HG02623 (cell line): ENCODE results near the gene HAS3.
"Not testable (repeated sequence)": the region's sequence is repeated elsewhere in the genome, so short reads cannot be mapped to it uniquely, and the experiment has no call there.

Experiments
- ATAC-seq: cut with Tn5 transposase; IDR thresholded peaks from one replicate; pipeline ENCODE4 v1.9.1; 2021; ENCODE audit warnings: moderate library complexity; ENCODE audit not compliant: unreplicated experiment

The HAS3 gene

GRCh38 chr16:69141014-69141413 lies 35.6 kb downstream of the HAS3 start:
- ATAC-seq, result no peak

- ATAC-seq, result no peak
These were observed 36.5 kb downstream of the HAS3 start for GRCh38 chr16:69141936-69142335.

GRCh38 chr16:69143116-69143515 lies 37.7 kb downstream of the HAS3 start:
- ATAC-seq, result no peak

GRCh38 chr16:69145658-69146057 lies 40.2 kb downstream of the HAS3 start:
- no peak for ATAC-seq

GRCh38 chr16:69149621-69150020 lies 44.2 kb downstream of the HAS3 start:
- not testable (repeated sequence) for ATAC-seq

- no peak for ATAC-seq
These were observed 44.9 kb downstream of the HAS3 start for GRCh38 chr16:69150146-69150865.

- ATAC-seq, result no peak
These were observed 51.7 kb downstream of the HAS3 start for GRCh38 chr16:69157196-69157595.

- ATAC-seq, result no peak
These were observed 54.7 kb downstream of the HAS3 start for GRCh38 chr16:69160192-69160591.

GRCh38 chr16:69165584-69165983 lies 60.1 kb downstream of the HAS3 start:
- no peak for ATAC-seq

GRCh38 chr16:69166221-69166833 lies 60.9 kb downstream of the HAS3 start:
- ATAC-seq, result no peak

- ATAC-seq, result no peak
These were observed 61.8 kb downstream of the HAS3 start for GRCh38 chr16:69166946-69167930.
